SK-N-SH treated with all-trans-retinoic acid at 6 μM for 48 hours (cell line): Measurements from ENCODE around the gene STXBP2.
A peak's percentile ranks its signal among the peaks of the same experiment; 100 is the strongest.

Experiments used
- ATAC-seq: fragments of 200-7000 bp; cut with Tn5 transposase; 3 replicates; pipeline ENCODE4 v1.9.1; 2020; ENCODE audit warnings: mild to moderate bottlenecking, moderate library complexity
- ARNTL ChIP-seq: fragments of 450-650 bp; formaldehyde crosslinking; IDR thresholded peaks from 2 replicates; pipeline ENCODE4 v1.5.0; 2020; ENCODE audit warnings: low read depth, mild to moderate bottlenecking, moderate library complexity, borderline replicate concordance
- CSDC2 ChIP-seq: fragments of 250-450 bp; sonication (Bioruptor Pico); IDR thresholded peaks from 2 replicates; pipeline ENCODE4 v1.5.0; 2020; ENCODE audit warnings: mild to moderate bottlenecking, moderate library complexity
- CSRNP3 ChIP-seq: fragments of 250-450 bp; sonication (Bioruptor Pico); IDR thresholded peaks from 2 replicates; pipeline ENCODE4 v1.5.1; 2021; ENCODE audit warnings: mild to moderate bottlenecking, moderate library complexity
- ESRRG ChIP-seq: fragments of 250-450 bp; sonication (Bioruptor Pico); IDR thresholded peaks from 2 replicates; pipeline ENCODE4 v1.6.1; 2021; ENCODE audit warnings: mild to moderate bottlenecking
- GLIS3 ChIP-seq: fragments of 250-450 bp; sonication (Bioruptor Pico); IDR thresholded peaks from 2 replicates; pipeline ENCODE4 v1.5.0; 2020; ENCODE audit warnings: mild to moderate bottlenecking, moderate library complexity
- OSR1 ChIP-seq: fragments of 250-450 bp; sonication (Bioruptor Pico); IDR thresholded peaks from 2 replicates; pipeline ENCODE4 v1.8.0; 2022; ENCODE audit warnings: moderate library complexity, mild to moderate bottlenecking, inconsistent platforms
- POU6F1 ChIP-seq: fragments of 250-450 bp; sonication (Bioruptor Pico); IDR thresholded peaks from 2 replicates; pipeline ENCODE4 v1.8.0; 2021; ENCODE audit warnings: low read depth, mild to moderate bottlenecking, moderate library complexity, borderline replicate concordance
- RARB ChIP-seq: fragments of 250-450 bp; sonication (Bioruptor Pico); IDR thresholded peaks from 2 replicates; pipeline ENCODE4 v1.8.0; 2021; ENCODE audit warnings: mild to moderate bottlenecking, moderate library complexity
- SNAI2 ChIP-seq: fragments of 250-450 bp; sonication (Bioruptor Pico); IDR thresholded peaks from 2 replicates; pipeline ENCODE4 v1.5.0; 2020; ENCODE audit warnings: mild to moderate bottlenecking, moderate library complexity
- TCF4 ChIP-seq: fragments of 250-450 bp; sonication (Bioruptor Pico); IDR thresholded peaks from 2 replicates; pipeline ENCODE4 v1.8.0; 2021; ENCODE audit warnings: mild to moderate bottlenecking, moderate library complexity, borderline replicate concordance
- ZC3H10 ChIP-seq: fragments of 250-450 bp; sonication (Bioruptor Pico); IDR thresholded peaks from 2 replicates; pipeline ENCODE4 v1.5.1; 2021; ENCODE audit warnings: mild to moderate bottlenecking, moderate library complexity
- ZFP30 ChIP-seq: fragments of 450-650 bp; formaldehyde crosslinking; IDR thresholded peaks from 2 replicates; pipeline ENCODE4 v1.5.0; 2022; ENCODE audit warnings: mild to moderate bottlenecking, moderate library complexity
- ZNF565 ChIP-seq: fragments of 450-650 bp; formaldehyde crosslinking; conservative IDR thresholded peaks from 2 replicates; pipeline ENCODE4 v1.5.0; 2020; ENCODE audit warnings: low read depth, mild to moderate bottlenecking, moderate library complexity
- ZNF70 ChIP-seq: fragments of 450-650 bp; formaldehyde crosslinking; IDR thresholded peaks from 2 replicates; pipeline ENCODE4 v1.5.0; 2020; ENCODE audit warnings: mild to moderate bottlenecking, moderate library complexity
- TF ChIP-seq, protein P1 (sequence below): fragments of 250-450 bp; sonication (Bioruptor Pico); IDR thresholded peaks from 2 replicates; pipeline ENCODE4 v1.5.0; 2020; ENCODE audit warnings: mild to moderate bottlenecking, moderate library complexity
- TF ChIP-seq, protein P2 (sequence below): fragments of 250-450 bp; sonication (Bioruptor Pico); IDR thresholded peaks from 2 replicates; pipeline ENCODE4 v1.5.1; 2020; ENCODE audit warnings: low read depth, mild to moderate bottlenecking, moderate library complexity

Gene STXBP2

GRCh38 chr19:7617735-7618134 is 19.2 kb upstream of the STXBP2 start (continued):
- TF ChIP-seq OSR1 (CRISPR knock-in tag) = no peak
- no peak for TF ChIP-seq TCF4 (CRISPR knock-in tag)

GRCh38 chr19:7618348-7618747 is 18.6 kb upstream of the STXBP2 start:
- ATAC-seq = peak; percentile 43
- TF ChIP-seq ARNTL (CRISPR knock-in tag) (no peak), ZFP30 (CRISPR knock-in tag) (no peak), SNAI2 (CRISPR knock-in tag) (no peak)

DNA sequence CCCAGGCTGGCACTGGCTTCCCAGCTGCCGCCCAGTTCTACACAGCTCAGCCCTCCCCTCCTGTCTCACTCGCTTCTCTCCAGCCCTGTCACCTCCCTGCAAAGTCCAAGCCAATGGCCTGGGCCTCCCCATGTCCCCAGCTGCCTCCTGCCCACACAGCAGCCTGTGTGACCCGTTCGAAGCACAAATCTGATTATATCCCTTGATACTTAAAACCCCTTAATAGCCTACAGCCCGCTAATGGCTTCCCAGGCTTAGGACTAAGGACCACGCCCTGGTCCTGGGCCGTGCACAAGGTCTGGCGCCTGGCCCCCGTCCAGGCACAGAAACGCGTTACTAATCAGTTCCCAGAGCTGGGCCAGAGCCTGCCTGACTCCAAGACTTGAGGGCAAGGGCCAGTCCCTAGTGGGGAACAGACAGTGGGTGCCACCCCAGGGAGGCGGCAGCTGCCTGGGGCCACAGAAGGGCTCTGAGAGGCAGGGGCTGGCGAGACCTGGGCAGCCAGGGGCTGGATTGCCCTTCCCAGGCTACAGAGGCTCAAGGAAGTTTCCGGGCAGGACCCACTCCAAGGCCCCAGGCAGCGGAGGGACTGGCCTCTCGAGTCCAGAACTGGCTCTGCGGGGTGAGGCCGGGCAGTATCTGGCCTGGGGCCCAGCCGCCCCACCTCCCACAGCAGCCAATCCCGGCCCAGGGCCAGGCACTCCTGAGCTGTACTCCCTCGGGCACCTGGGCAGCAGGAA is 18.0 kb upstream of the STXBP2 start:
- ATAC-seq = peak; percentile 46
- TF ChIP-seq, protein P1, sequence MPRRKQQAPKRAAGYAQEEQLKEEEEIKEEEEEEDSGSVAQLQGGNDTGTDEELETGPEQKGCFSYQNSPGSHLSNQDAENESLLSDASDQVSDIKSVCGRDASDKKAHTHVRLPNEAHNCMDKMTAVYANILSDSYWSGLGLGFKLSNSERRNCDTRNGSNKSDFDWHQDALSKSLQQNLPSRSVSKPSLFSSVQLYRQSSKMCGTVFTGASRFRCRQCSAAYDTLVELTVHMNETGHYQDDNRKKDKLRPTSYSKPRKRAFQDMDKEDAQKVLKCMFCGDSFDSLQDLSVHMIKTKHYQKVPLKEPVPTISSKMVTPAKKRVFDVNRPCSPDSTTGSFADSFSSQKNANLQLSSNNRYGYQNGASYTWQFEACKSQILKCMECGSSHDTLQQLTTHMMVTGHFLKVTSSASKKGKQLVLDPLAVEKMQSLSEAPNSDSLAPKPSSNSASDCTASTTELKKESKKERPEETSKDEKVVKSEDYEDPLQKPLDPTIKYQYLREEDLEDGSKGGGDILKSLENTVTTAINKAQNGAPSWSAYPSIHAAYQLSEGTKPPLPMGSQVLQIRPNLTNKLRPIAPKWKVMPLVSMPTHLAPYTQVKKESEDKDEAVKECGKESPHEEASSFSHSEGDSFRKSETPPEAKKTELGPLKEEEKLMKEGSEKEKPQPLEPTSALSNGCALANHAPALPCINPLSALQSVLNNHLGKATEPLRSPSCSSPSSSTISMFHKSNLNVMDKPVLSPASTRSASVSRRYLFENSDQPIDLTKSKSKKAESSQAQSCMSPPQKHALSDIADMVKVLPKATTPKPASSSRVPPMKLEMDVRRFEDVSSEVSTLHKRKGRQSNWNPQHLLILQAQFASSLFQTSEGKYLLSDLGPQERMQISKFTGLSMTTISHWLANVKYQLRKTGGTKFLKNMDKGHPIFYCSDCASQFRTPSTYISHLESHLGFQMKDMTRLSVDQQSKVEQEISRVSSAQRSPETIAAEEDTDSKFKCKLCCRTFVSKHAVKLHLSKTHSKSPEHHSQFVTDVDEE (CRISPR knock-in tag) = 0 out of 2 replicates have a peak, but pooled peaks have one; percentile 3
- TF ChIP-seq ZFP30 (CRISPR knock-in tag) = no peak
- TF ChIP-seq TCF4 (CRISPR knock-in tag) = peak; percentile 25; the same call in 1 of the 2 replicates

DNA sequence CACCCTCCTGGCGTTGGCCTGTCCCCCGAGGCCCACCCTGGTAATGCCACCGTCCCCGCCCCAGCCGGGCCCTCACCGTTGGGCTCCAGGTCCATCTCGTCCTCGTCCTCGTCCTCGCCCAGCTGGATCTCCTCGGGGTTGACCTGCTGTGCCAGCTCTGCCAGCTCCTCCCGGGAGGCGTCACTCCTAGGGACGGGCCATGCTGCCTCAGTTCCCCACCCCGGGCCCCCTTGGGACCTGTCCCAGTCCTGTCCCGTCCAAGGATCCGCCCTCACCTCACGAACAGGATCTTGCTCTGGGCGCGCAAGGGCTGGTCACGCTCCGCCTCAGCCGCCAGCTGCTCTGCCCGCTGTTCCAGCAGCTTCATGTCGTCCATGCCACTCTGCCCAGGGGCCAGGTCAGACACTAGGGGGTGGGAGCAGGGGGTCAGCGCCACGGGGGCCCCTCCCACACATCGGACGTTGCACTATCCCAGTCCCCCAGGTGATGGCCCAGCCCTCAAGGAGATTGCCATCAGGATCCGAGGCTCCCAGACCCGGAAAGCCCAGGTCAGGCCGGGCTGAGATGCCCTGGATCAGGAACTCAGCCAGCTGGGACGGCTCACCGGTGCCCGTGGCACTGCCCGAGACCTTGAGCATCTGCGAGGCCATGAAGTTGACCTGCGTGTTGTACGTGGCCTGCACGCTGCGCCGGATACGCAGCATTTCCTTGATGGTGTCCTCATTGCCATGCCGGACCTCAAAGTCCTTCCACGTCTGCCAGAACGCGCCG is 17.1 kb upstream of the STXBP2 start:
- no peak for ATAC-seq
- TF ChIP-seq TCF4 (CRISPR knock-in tag) = no peak
- no peak for TF ChIP-seq ZC3H10 (CRISPR knock-in tag)
- TF ChIP-seq ARNTL (CRISPR knock-in tag) = no peak
- no peak for TF ChIP-seq CSDC2 (CRISPR knock-in tag)
- no peak for TF ChIP-seq GLIS3 (CRISPR knock-in tag)
- TF ChIP-seq ZNF70 (CRISPR knock-in tag) = no peak

GRCh38 chr19:7620442-7621412 is 16.2 kb upstream of the STXBP2 start:
- TF ChIP-seq, protein P2, sequence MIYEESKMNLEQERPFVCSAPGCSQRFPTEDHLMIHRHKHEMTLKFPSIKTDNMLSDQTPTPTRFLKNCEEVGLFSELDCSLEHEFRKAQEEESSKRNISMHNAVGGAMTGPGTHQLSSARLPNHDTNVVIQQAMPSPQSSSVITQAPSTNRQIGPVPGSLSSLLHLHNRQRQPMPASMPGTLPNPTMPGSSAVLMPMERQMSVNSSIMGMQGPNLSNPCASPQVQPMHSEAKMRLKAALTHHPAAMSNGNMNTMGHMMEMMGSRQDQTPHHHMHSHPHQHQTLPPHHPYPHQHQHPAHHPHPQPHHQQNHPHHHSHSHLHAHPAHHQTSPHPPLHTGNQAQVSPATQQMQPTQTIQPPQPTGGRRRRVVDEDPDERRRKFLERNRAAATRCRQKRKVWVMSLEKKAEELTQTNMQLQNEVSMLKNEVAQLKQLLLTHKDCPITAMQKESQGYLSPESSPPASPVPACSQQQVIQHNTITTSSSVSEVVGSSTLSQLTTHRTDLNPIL (CRISPR knock-in tag) = no peak
- TF ChIP-seq SNAI2 (CRISPR knock-in tag) (no peak), ZFP30 (CRISPR knock-in tag) (no peak), ZNF70 (CRISPR knock-in tag) (no peak), CSRNP3 (CRISPR knock-in tag) (no peak), RARB (no peak), ESRRG (CRISPR knock-in tag) (no peak), GLIS3 (CRISPR knock-in tag) (no peak), ZNF565 (no peak), ZC3H10 (CRISPR knock-in tag) (no peak), CSDC2 (CRISPR knock-in tag) (no peak), POU6F1 (CRISPR knock-in tag) (no peak), OSR1 (CRISPR knock-in tag) (no peak)
- TF ChIP-seq, protein P1 (CRISPR knock-in tag) = no peak
- no peak for ATAC-seq
